Body of pancreas (tissue), 4 donors: ENCODE data around the gene GDF11.

Experiments
- CTCF ChIP-seq, 7 experiments: fragments of 450-650 bp in 4 of 7; fragments of 200-600 bp in 3 of 7; sonication (generic) in 3 of 7; IDR thresholded peaks; one replicate each; pipeline ENCODE4 v1.5.1; 2016 to 2019; ENCODE audit warnings: antibody characterized with exemption in 7 of 7
- POLR2A ChIP-seq, 3 donors: fragments of 450-650 bp; IDR thresholded peaks; one replicate each; pipeline ENCODE4 v1.6.1; 2016; ENCODE audit warnings: antibody characterized with exemption in 3 of 3, mild to moderate bottlenecking in 2 of 3

- TF ChIP-seq CTCF (IDR thresholded peaks at IDR 0.05) (no peak), POLR2A (IDR thresholded peaks at IDR 0.05) (no peak)
Observed at GRCh38 chr12:55795950-55796349, 53.0 kb downstream of the GDF11 start.
